HG02678 (cell line): Measurements from ENCODE around the gene POLR2J3.
"Not testable (repeated sequence)": the region's sequence is repeated elsewhere in the genome, so short reads cannot be mapped to it uniquely, and the experiment has no call there.

Source experiments
- ATAC-seq: cut with Tn5 transposase; IDR thresholded peaks from one replicate; pipeline ENCODE4 v1.9.1; 2021; ENCODE audit warnings: mild to moderate bottlenecking, moderate library complexity; ENCODE audit not compliant: unreplicated experiment

The POLR2J3 gene

GRCh38 chr7:102583495-102583894, 11.1 kb upstream of the POLR2J3 start:
- ATAC-seq, result not testable (repeated sequence)

- ATAC-seq, result not testable (repeated sequence)
Observed at GRCh38 chr7:102581722-102582121, 9.3 kb upstream of the POLR2J3 start.

GRCh38 chr7:102578486-102578885, 6.1 kb upstream of the POLR2J3 start:
- ATAC-seq, result not testable (repeated sequence)

GRCh38 chr7:102577315-102578240, 5.2 kb upstream of the POLR2J3 start:
- ATAC-seq, result not testable (repeated sequence)

GRCh38 chr7:102576363-102576762, 4.0 kb upstream of the POLR2J3 start:
- ATAC-seq, result not testable (repeated sequence)

- not testable (repeated sequence) for ATAC-seq
Observed at GRCh38 chr7:102574607-102575006, 2.2 kb upstream of the POLR2J3 start.

- not testable (repeated sequence) for ATAC-seq
Observed at GRCh38 chr7:102568620-102569019, 3.8 kb downstream of the POLR2J3 start.

- ATAC-seq, result not testable (repeated sequence)
Observed at GRCh38 chr7:102550808-102551422, 21.5 kb downstream of the POLR2J3 start, which contains the start of gene SPDYE2. Gene SPDYE2 (plus strand): TSS chr7:102551226. CDS start chr7:102553256, 2,030 bp downstream.

- ATAC-seq, result peak; percentile 84
Observed at GRCh38 chr7:102546353-102546752, 26.0 kb downstream of the POLR2J3 start.

GRCh38 chr7:102545288-102545687, 27.1 kb downstream of the POLR2J3 start:
- ATAC-seq, result not testable (repeated sequence)

GRCh38 chr7:102544372-102544771, 28.0 kb downstream of the POLR2J3 start:
- ATAC-seq, result not testable (repeated sequence)

GRCh38 chr7:102543596-102543995, 28.8 kb downstream of the POLR2J3 start, which contains the start of gene UPK3BL2:
Gene UPK3BL2 (minus strand): TSS chr7:102543696. CDS start chr7:102543636, 60 bp downstream.
- not testable (repeated sequence) for ATAC-seq

- ATAC-seq, result not testable (repeated sequence)
Observed at GRCh38 chr7:102542771-102543170, 29.6 kb downstream of the POLR2J3 start.

- ATAC-seq, result not testable (repeated sequence)
Observed at GRCh38 chr7:102542083-102542482, 30.3 kb downstream of the POLR2J3 start.

GRCh38 chr7:102540604-102541003, 31.8 kb downstream of the POLR2J3 start:
- ATAC-seq, result not testable (repeated sequence)

GRCh38 chr7:102535062-102535615, 37.2 kb downstream of the POLR2J3 start:
- ATAC-seq, result not testable (repeated sequence)

GRCh38 chr7:102532127-102532526, 40.3 kb downstream of the POLR2J3 start:
- ATAC-seq, result not testable (repeated sequence)

GRCh38 chr7:102531583-102531982, 40.8 kb downstream of the POLR2J3 start:
- not testable (repeated sequence) for ATAC-seq

GRCh38 chr7:102527822-102528793, 44.3 kb downstream of the POLR2J3 start:
- not testable (repeated sequence) for ATAC-seq

- not testable (repeated sequence) for ATAC-seq
Observed at GRCh38 chr7:102527182-102527581, 45.2 kb downstream of the POLR2J3 start.
